Small intestine (tissue), 7 donors: Measurements from ENCODE around the gene TMEM147. TPM values are rescaled to one million over a fixed set of nuclear protein-coding genes. Genes with fewer than 3 reads are reported as not detected.
A peak's percentile ranks its signal among the peaks of the same experiment; 100 is the strongest.

Experiments
- DNase-seq, 2 donors: peaks; one replicate each; pipeline versions ENCODE4 v3.0.0 to v3.0.0-alpha.2; 2013
- FAIRE-seq: peaks from 2 replicates; lab custom pipeline; 2012; peaks lifted over from hg19 to GRCh38; lab: Jason Lieb, UNC
- H3K27ac ChIP-seq, 3 donors: one replicate each; pipeline ENCODE4 v1.5.1; 2013; ENCODE audit warnings: low read length in 2 of 3, mild to moderate bottlenecking in 2 of 3, control low read depth in 1 of 3, inconsistent platforms in 1 of 3, low read depth in 1 of 3, moderate library complexity in 1 of 3
- H3K27me3 ChIP-seq, 3 donors: one replicate each; pipeline ENCODE4 v1.6.1; 2013; ENCODE audit warnings: low read length in 3 of 3, inconsistent platforms in 1 of 3; ENCODE audit not compliant: control insufficient read depth in 3 of 3, insufficient read depth in 3 of 3
- H3K36me3 ChIP-seq, 3 donors: one replicate each; pipeline ENCODE4 v1.6.1; 2013; ENCODE audit warnings: low read length in 3 of 3, inconsistent platforms in 1 of 3, low read depth in 1 of 3, mild to moderate bottlenecking in 1 of 3, moderate library complexity in 1 of 3; ENCODE audit not compliant: control insufficient read depth in 3 of 3, insufficient read depth in 2 of 3
- H3K4me1 ChIP-seq, 3 donors: one replicate each; pipeline ENCODE4 v1.6.1; 2013; ENCODE audit warnings: low read length in 2 of 3, inconsistent platforms in 1 of 3, low read depth in 1 of 3, mild to moderate bottlenecking in 1 of 3, moderate library complexity in 1 of 3; ENCODE audit not compliant: control insufficient read depth in 3 of 3, insufficient read depth in 2 of 3
- H3K4me3 ChIP-seq, 3 donors: one replicate each; pipeline ENCODE4 v1.5.1; 2013; ENCODE audit warnings: low read length in 3 of 3, control low read depth in 1 of 3, inconsistent platforms in 1 of 3, low read depth in 1 of 3, mild to moderate bottlenecking in 1 of 3, moderate library complexity in 1 of 3
- H3K9me3 ChIP-seq, 2 donors: one replicate each; pipeline ENCODE4 v1.6.1; 2013; ENCODE audit warnings: low read depth in 1 of 2, low read length in 1 of 2; ENCODE audit not compliant: control insufficient read depth in 2 of 2, insufficient read depth in 1 of 2
- WGBS, 3 donors: extraction: QIAGEN DNeasy Blood & Tissue Kit; methylation state at CpG; one replicate each; pipeline ENCODE4 v1.1.7; 2013; 5-methylcytosine and 5-hydroxymethylcytosine counted together
- polyA plus RNA-seq, 4 donors: library from polyadenylated mRNA; stranded (reverse) in 3 of 4; unstranded in 1 of 4; fragments of 200-250 nt in 3 of 4; fragments of 120-200 nt in 1 of 4; gene quantifications; one replicate each; pipeline versions ENCODE4 v1.2.1 to v1.2.3, GENCODE V29; 2013
- donor health status: healthy with polysubstance abuse.
- donor health status: control.
- donor health status: control.
- donor health status: Bipolar disorder and iron deficiency.
- donor health status: healthy.

The TMEM147 gene
- polyA plus RNA-seq, 4 donors = 40.3 to 149 (median 77.5) TPM

GRCh38 chr19:35533822-35534392, 11.5 kb upstream of the TMEM147 start:
- Histone ChIP-seq H3K36me3 (no peaks in the 10 kb centered on the region), H3K27me3 (peaks cover 0 to 41% (median 20%) of the 10 kb centered on the region in 3 donors), H3K9me3 (no peaks in the 10 kb centered on the region), H3K4me3 (no peak overlapping the region), H3K4me1 (no peaks in the 10 kb centered on the region), H3K27ac (no peak overlapping the region)
- FAIRE-seq = no peak
- peak in 1 of 2 donors; percentile 56 for DNase-seq
- 3 to 10% (median 7%) methylated on average over 30 of the region's 30 CpGs for WGBS, 3 donors

DNA sequence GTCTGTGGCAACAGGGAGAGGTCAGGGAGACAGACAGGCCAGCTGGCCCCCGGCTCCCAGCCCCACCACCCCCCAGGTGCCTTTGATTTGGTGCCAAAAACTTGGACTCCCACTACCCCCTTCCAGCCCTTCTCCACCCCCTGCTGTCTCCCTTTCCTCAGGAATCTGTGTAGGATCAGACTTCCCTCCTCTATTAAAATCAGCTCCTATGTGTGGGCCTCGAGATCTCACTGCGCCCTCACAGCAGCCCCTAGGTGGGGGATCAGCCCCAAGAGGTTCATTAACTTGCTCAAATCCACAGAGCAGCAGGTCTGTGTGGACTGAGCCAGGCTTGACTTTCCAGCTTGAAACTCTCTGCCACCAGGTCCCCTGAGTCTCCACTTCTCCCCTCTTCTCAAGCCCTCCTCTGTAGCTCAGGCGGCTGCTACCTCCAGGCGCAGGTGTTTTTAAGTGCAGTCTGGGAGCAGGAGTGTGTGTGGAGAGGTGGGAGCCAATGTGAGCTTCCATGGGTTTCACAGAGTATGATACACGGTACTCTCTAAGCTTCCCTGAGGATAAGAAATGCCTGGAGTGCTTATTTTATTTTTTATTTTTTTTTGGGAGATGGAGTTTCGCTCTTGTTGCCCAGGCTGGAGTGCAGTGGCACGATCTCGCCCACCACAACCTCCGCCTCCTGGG, 10.5 kb upstream of the TMEM147 start:
- Histone ChIP-seq H3K36me3 (peaks cover 0 to 3% (median 0%) of the 10 kb centered on the region in 3 donors), H3K27me3 (peaks cover 0 to 34% (median 18%) of the 10 kb centered on the region in 3 donors), H3K4me3 (no peak overlapping the region), H3K9me3 (no peaks in the 10 kb centered on the region), H3K27ac (no peak overlapping the region), H3K4me1 (no peaks in the 10 kb centered on the region)
- no peak for DNase-seq
- WGBS, 3 donors = 59 to 73% (median 71%) methylated on average over 10 of the region's 10 CpGs
- FAIRE-seq = no peak

- no peak for DNase-seq
- no peak overlapping the region for H3K27ac ChIP-seq
- H3K27me3 ChIP-seq = peaks cover 0 to 9% (median 3%) of the 10 kb centered on the region in 3 donors
- 71 to 82% (median 79%) methylated on average over 6 of the region's 6 CpGs for WGBS, 3 donors
- H3K4me1 ChIP-seq = peaks cover 0 to 2% (median 0%) of the 10 kb centered on the region in 3 donors
- H3K9me3 ChIP-seq = no peaks in the 10 kb centered on the region
- no peak for FAIRE-seq
- H3K36me3 ChIP-seq = peaks cover 0 to 22% (median 0%) of the 10 kb centered on the region in 3 donors
- no peak overlapping the region for H3K4me3 ChIP-seq
Measured at GRCh38 chr19:35539314-35539713, 6.1 kb upstream of the TMEM147 start.

DNA sequence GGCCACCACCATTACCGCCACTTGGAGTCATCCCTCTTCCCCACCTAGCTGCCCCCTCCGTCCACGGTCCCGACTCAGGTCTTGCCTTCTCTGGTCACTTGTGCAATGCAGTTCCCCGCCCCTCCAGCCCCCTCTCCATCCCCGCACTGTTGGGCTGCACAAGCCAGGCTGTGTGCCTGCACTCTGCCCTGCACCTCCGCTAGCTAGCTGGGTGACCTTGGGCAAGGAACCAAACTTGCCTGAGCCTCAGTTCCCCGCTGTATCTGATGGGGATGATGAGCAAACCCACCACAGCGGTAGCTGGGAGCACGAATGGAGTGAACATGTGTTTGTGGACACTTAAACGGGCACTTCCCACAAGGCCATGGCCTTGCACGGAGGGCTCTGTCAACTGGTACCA, 5.6 kb upstream of the TMEM147 start:
- peaks cover 0 to 22% (median 0%) of the 10 kb centered on the region in 3 donors for H3K36me3 ChIP-seq
- H3K9me3 ChIP-seq = no peaks in the 10 kb centered on the region
- no peak overlapping the region for H3K27ac ChIP-seq
- H3K4me1 ChIP-seq = peaks cover 0 to 7% (median 0%) of the 10 kb centered on the region in 3 donors
- DNase-seq (no peak), FAIRE-seq (no peak)
- 89 to 93% (median 91%) methylated on average over 12 of the region's 12 CpGs for WGBS, 3 donors
- no peak overlapping the region for H3K4me3 ChIP-seq
- H3K27me3 ChIP-seq = peaks cover 0 to 4% (median 0%) of the 10 kb centered on the region in 3 donors

DNA sequence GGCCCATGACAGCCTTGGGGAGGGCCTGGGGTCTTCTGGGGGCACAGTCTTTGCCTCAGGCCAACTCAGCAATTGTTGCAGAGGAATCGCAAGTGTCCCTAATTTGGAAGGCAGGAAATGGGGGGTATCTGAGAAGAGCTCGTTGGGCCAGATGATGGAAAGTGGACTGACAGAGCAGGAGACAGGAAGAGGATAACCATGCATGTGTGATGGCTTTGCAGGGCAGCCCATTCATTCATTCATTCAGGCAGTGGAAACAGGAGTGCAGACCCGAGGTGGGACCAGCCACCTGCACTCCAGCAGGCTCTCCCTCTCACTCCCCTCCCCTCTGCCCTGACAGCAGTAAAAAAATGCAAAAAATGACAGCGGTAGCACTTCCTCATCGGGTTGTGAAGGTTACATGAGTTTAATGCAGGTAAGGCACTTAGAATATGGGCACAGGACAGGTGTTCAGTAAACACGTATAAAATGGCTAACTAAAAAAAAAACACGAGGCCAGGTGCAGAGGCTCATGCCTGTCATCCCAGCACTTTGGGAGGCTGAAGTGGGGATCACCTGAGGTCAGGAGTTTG, 5.0 kb upstream of the TMEM147 start:
- DNase-seq = no peak
- H3K4me3 ChIP-seq = no peak overlapping the region
- H3K27me3 ChIP-seq = no peaks in the 10 kb centered on the region
- peaks cover 0 to 7% (median 0%) of the 10 kb centered on the region in 3 donors for H3K4me1 ChIP-seq
- no peak for FAIRE-seq
- WGBS, 3 donors = 64 to 67% (median 65%) methylated on average over 7 of the region's 7 CpGs
- no peaks in the 10 kb centered on the region for H3K9me3 ChIP-seq
- peaks cover 0 to 22% (median 0%) of the 10 kb centered on the region in 3 donors for H3K36me3 ChIP-seq
- H3K27ac ChIP-seq = no peak overlapping the region

- FAIRE-seq (no peak), DNase-seq (no peak)
- Histone ChIP-seq H3K4me1 (peaks cover 0 to 16% (median 5%) of the 10 kb centered on the region in 3 donors), H3K4me3 (no peak overlapping the region), H3K27me3 (no peaks in the 10 kb centered on the region), H3K9me3 (no peaks in the 10 kb centered on the region), H3K27ac (no peak overlapping the region), H3K36me3 (peaks cover 0 to 30% (median 0%) of the 10 kb centered on the region in 3 donors)
- 91 to 97% (median 96%) methylated on average over 11 of the region's 11 CpGs for WGBS, 3 donors
Measured at GRCh38 chr19:35542209-35542608, 3.2 kb upstream of the TMEM147 start.

GRCh38 chr19:35543280-35544109, 1.9 kb upstream of the TMEM147 start:
- Histone ChIP-seq H3K4me1 (peaks cover 0 to 16% (median 5%) of the 10 kb centered on the region in 3 donors), H3K27me3 (no peaks in the 10 kb centered on the region), H3K9me3 (no peaks in the 10 kb centered on the region), H3K36me3 (peaks cover 0 to 42% (median 0%) of the 10 kb centered on the region in 3 donors), H3K27ac (no peak overlapping the region), H3K4me3 (no peak overlapping the region)
- 93 to 96% (median 96%) methylated on average over 15 of the region's 15 CpGs for WGBS, 3 donors
- FAIRE-seq (no peak), DNase-seq (no peak)
